ENCODE measurements around the gene PLEKHA4.
"Not testable (repeated sequence)": the region's sequence is repeated elsewhere in the genome, so short reads cannot be mapped to it uniquely, and the experiment has no call there.

PLEKHA4 gene

DNA sequence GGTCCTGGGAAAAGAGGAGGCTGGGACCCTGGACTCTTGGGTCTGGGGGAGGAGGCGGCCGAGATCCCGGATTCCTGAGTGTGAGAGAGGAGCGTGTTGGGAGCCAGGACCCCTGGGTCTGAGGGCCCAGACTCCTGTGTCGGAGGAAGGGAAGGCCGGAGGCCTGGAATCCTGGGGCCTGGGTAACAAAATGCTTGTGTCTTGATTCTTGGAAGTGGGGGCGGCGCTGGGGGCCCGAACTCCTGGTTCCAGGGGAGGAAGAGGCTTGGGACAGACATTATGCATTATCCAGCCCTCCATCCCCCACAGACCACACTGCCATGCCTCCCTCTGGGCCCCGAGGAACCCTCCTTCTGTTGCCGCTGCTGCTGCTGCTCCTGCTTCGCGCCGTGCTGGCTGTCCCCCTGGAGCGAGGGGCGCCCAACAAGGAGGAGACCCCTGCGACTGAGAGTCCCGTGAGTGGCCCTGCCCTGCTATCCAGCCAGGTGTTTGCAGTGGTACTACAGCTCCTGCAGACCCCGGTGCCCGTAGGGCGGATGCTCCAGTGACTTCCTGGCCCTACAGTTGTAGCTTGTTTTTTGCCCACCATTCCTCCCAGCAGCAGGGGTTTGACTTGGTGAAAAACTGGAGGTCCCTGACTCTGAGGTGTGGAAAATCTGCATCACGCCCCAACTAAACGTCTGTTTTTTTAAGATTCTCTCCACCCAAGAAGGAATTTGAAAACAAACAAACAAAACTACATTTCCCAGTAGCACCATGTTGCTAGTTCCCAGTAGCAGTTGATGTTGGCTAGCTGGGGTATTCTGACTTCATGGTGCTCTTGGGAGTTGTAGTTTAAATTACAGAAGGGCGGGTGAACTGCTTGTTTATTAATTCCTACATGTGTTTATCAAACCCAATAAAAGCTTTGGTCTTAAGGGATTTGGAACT lies 32.3 kb upstream of the PLEKHA4 start:
- TF ChIP-seq, protein P1, sequence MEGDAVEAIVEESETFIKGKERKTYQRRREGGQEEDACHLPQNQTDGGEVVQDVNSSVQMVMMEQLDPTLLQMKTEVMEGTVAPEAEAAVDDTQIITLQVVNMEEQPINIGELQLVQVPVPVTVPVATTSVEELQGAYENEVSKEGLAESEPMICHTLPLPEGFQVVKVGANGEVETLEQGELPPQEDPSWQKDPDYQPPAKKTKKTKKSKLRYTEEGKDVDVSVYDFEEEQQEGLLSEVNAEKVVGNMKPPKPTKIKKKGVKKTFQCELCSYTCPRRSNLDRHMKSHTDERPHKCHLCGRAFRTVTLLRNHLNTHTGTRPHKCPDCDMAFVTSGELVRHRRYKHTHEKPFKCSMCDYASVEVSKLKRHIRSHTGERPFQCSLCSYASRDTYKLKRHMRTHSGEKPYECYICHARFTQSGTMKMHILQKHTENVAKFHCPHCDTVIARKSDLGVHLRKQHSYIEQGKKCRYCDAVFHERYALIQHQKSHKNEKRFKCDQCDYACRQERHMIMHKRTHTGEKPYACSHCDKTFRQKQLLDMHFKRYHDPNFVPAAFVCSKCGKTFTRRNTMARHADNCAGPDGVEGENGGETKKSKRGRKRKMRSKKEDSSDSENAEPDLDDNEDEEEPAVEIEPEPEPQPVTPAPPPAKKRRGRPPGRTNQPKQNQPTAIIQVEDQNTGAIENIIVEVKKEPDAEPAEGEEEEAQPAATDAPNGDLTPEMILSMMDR (IDR thresholded peaks at IDR 0.05; ENCODE audit: low read depth, low read length, poor library complexity, severe bottlenecking) = peak; percentile 18
- TF ChIP-seq EZH2phosphoT487 (IDR thresholded peaks at IDR 0.05; ENCODE audit: borderline replicate concordance, low read length) = no peak
- H3K36me3 ChIP-seq (ENCODE audit: control insufficient read depth, low read length) = peaks cover 29% of the 10 kb centered on the region
- H3K4me1 ChIP-seq (ENCODE audit: control insufficient read depth, low read length) = peaks cover 21% of the 10 kb centered on the region
- H3K9me2 ChIP-seq (replicated peaks; ENCODE audit: control insufficient read depth, low read length) = no peaks in the 10 kb centered on the region
- H4K20me1 ChIP-seq (ENCODE audit: control insufficient read depth, insufficient read depth, low read depth, low read length) = no peaks in the 10 kb centered on the region
- H3K4me3 ChIP-seq (ENCODE audit: low read length) = peak overlapping the region; percentile 82
- H3F3A ChIP-seq (ENCODE audit: control insufficient read depth, insufficient read depth) = peaks cover 4% of the 10 kb centered on the region; the same call in 1 of the 2 replicates
- H3K27ac ChIP-seq (ENCODE audit: low read depth, low read length) = peak overlapping the region; percentile 50
- peaks cover 24% of the 10 kb centered on the region for H3K79me2 ChIP-seq (ENCODE audit: control insufficient read depth, low read length)
- H3K4me2 ChIP-seq (ENCODE audit: low read length) = peak overlapping the region; percentile 80
- no peaks in the 10 kb centered on the region for H3K9me3 ChIP-seq (ENCODE audit: control insufficient read depth, insufficient read depth, low read length)
- no peaks in the 10 kb centered on the region for H3K27me3 ChIP-seq (ENCODE audit: control insufficient read depth, low read length)

DNA sequence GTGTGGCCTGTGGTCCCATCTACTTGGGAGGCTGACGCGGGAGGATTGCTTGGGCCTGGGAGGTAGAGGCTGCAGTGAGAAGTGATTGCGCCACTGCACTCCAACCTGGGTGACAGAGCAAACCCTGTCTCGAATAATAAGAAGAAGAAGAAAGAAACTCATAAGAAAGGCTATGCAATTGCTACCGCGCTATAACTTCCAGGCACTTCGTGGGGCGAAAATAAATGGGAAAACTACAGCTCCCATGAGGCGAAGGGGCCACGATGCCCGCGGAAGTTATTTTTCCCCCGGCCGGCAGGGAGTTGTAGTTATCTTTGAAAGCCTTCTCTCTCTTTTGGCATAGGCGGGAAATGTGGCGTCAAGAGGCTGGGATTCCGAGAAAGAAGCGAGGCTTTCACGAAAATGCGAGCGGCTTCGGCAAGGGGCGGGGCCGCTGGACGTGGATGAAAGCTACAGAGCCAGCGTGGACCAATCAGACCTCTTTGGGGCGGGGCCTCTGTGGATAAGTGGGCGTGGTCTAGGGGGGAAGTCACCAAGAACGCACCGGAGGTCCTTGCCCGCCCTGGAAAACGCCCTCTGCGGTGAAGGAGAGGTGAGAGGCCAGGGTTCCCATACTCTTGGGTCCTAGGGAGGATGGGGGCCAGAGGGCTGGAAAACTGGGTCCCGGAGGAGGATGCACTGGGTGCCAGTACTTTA lies 31.5 kb upstream of the PLEKHA4 start, which contains the start of gene NUCB1:
TSS of gene NUCB1 (plus strand) at position 532 of the 696 bp plus-strand sequence. CDS start 485 bp downstream, outside the sequence.
- no peak for TF ChIP-seq EZH2phosphoT487 (IDR thresholded peaks at IDR 0.05; ENCODE audit: borderline replicate concordance, low read length)
- TF ChIP-seq, protein P1 (IDR thresholded peaks at IDR 0.05; ENCODE audit: low read depth, low read length, poor library complexity, severe bottlenecking) = peak; percentile 35
- no peaks in the 10 kb centered on the region for H3K27me3 ChIP-seq (ENCODE audit: control insufficient read depth, low read length)
- peaks cover 4% of the 10 kb centered on the region; the same call in 1 of the 2 replicates for H3F3A ChIP-seq (ENCODE audit: control insufficient read depth, insufficient read depth)
- H3K79me2 ChIP-seq (ENCODE audit: control insufficient read depth, low read length) = peaks cover 24% of the 10 kb centered on the region
- H3K9me3 ChIP-seq (ENCODE audit: control insufficient read depth, insufficient read depth, low read length) = no peaks in the 10 kb centered on the region
- H3K27ac ChIP-seq (ENCODE audit: low read depth, low read length) = peak within 1 kb of the TSS; percentile 50
- H3K36me3 ChIP-seq (ENCODE audit: control insufficient read depth, low read length) = peaks cover 23% of the 10 kb centered on the region
- peak within 1 kb of the TSS; percentile 80 for H3K4me2 ChIP-seq (ENCODE audit: low read length)
- no peaks in the 10 kb centered on the region for H3K9me2 ChIP-seq (replicated peaks; ENCODE audit: control insufficient read depth, low read length)
- peaks cover 23% of the 10 kb centered on the region for H3K4me1 ChIP-seq (ENCODE audit: control insufficient read depth, low read length)
- H4K20me1 ChIP-seq (ENCODE audit: control insufficient read depth, insufficient read depth, low read depth, low read length) = no peaks in the 10 kb centered on the region
- H3K4me3 ChIP-seq (ENCODE audit: low read length) = peak within 1 kb of the TSS; percentile 82

DNA sequence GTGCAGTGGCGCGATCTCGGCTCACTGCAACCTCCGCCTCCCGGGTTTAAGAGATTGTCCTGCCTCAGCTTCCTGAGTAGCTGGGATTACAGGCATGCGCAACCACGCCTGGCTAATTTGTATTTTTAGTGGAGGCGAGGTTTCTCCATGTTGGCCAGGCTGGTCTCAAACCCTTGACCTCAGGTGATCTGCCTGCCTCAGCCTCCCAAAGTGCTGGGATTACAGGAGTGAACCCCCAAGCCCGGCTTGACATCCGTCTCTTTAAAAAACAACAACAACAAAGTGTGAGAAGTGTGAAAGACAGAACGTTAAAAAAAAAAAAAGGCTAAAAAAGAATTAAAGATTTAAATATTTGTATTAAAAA lies 31.0 kb upstream of the PLEKHA4 start:
- not testable (repeated sequence) for H3K27me3 ChIP-seq (ENCODE audit: control insufficient read depth, low read length); H3K9me2 ChIP-seq (replicated peaks; ENCODE audit: control insufficient read depth, low read length); H3F3A ChIP-seq (ENCODE audit: control insufficient read depth, insufficient read depth); H3K9me3 ChIP-seq (ENCODE audit: control insufficient read depth, insufficient read depth, low read length); H3K27ac ChIP-seq (ENCODE audit: low read depth, low read length); H3K4me2 ChIP-seq (ENCODE audit: low read length); H4K20me1 ChIP-seq (ENCODE audit: control insufficient read depth, insufficient read depth, low read depth, low read length)
- peak overlapping the region; percentile 82; the same call in 1 of the 2 replicates for H3K4me3 ChIP-seq (ENCODE audit: low read length)
- H3K4me1 ChIP-seq (ENCODE audit: control insufficient read depth, low read length) = peaks cover 23% of the 10 kb centered on the region
- H3K79me2 ChIP-seq (ENCODE audit: control insufficient read depth, low read length) = peaks cover 24% of the 10 kb centered on the region
- peaks cover 18% of the 10 kb centered on the region for H3K36me3 ChIP-seq (ENCODE audit: control insufficient read depth, low read length)
